CD4-positive, alpha-beta memory T cell (primary cell): ENCODE measurements around the gene TFEC. TPM values are rescaled to one million over a fixed set of nuclear protein-coding genes. Genes with fewer than 3 reads are reported as not detected.

Source experiments
- CTCF ChIA-PET: fragments of 350-600 bp; sonication (Branson Sonifier 250); formaldehyde crosslinking; loops from one replicate; lab custom pipeline; 2021; ENCODE audit warnings: inconsistent platforms; ENCODE audit not compliant: partially characterized antibody; lab: Charles Lee
- POLR2A ChIA-PET: fragments of 350-600 bp; sonication (Branson Sonifier 250); formaldehyde crosslinking; loops from one replicate; lab custom pipeline; 2021; ENCODE audit not compliant: partially characterized antibody; lab: Charles Lee
- DNase-seq, 5 donors: peaks; one replicate each; pipeline versions ENCODE4 v3.0.0 to v3.0.0-alpha.2; 2020 to 2022; ENCODE audit warnings: mixed read lengths in 1 of 5
- H3K27ac ChIP-seq: one replicate; pipeline ENCODE4 v1.7.0; 2013; ENCODE audit warnings: low read depth, low read length
- H3K27me3 ChIP-seq: 2 replicates; pipeline ENCODE4 v1.7.0; 2013; ENCODE audit warnings: mild to moderate bottlenecking, low read length, moderate library complexity; ENCODE audit not compliant: insufficient read depth
- H3K36me3 ChIP-seq: 2 replicates; pipeline ENCODE4 v1.7.0; 2013; ENCODE audit warnings: mild to moderate bottlenecking, low read length, moderate library complexity; ENCODE audit not compliant: insufficient read depth
- H3K4me1 ChIP-seq: 2 replicates; pipeline ENCODE4 v1.7.0; 2013; ENCODE audit warnings: mild to moderate bottlenecking, low read length, moderate library complexity; ENCODE audit not compliant: insufficient read depth
- H3K4me3 ChIP-seq, 2 donors: one replicate each; pipeline ENCODE4 v1.7.0; 2013; ENCODE audit warnings: low read length in 2 of 2, mild to moderate bottlenecking in 1 of 2
- H3K9me3 ChIP-seq, 2 donors: one replicate each; pipeline ENCODE4 v1.7.0; 2013; ENCODE audit warnings: low read length in 2 of 2, control low read depth in 1 of 2; ENCODE audit not compliant: control insufficient read depth in 1 of 2
- H3K27ac Mint-ChIP-seq, 7 donors: one replicate each; pipeline ENCODE4 v1.8.0; 2020 to 2021; ENCODE audit warnings: mixed read lengths in 7 of 7, mild to moderate bottlenecking in 6 of 7, inconsistent platforms in 3 of 7, moderate library complexity in 3 of 7
- H3K27me3 Mint-ChIP-seq, 2 donors: one replicate each; pipeline ENCODE4 v1.8.0; 2020 to 2021; ENCODE audit warnings: mixed read lengths in 2 of 2
- H3K36me3 Mint-ChIP-seq, 2 donors: one replicate each; pipeline ENCODE4 v1.8.0; 2020 to 2021; ENCODE audit warnings: mixed read lengths in 2 of 2, inconsistent platforms in 1 of 2, mild to moderate bottlenecking in 1 of 2
- H3K4me1 Mint-ChIP-seq, 4 donors: one replicate each; pipeline ENCODE4 v1.8.0; 2020 to 2021; ENCODE audit warnings: mixed read lengths in 4 of 4, mild to moderate bottlenecking in 1 of 4
- H3K4me3 Mint-ChIP-seq, 8 donors: one replicate each; pipeline ENCODE4 v1.8.0; 2020 to 2021; ENCODE audit warnings: mixed read lengths in 8 of 8, mild to moderate bottlenecking in 7 of 8, moderate library complexity in 6 of 8, inconsistent platforms in 3 of 8
- H3K9me3 Mint-ChIP-seq, 8 donors: one replicate each; pipeline ENCODE4 v1.8.0; 2020 to 2021; ENCODE audit warnings: mixed read lengths in 8 of 8, mild to moderate bottlenecking in 5 of 8, inconsistent platforms in 3 of 8, moderate library complexity in 1 of 8
- intact Hi-C: fragments of 100-400 bp; cut with micrococcal nuclease; formaldehyde crosslinking; loops from one replicate; pipeline ENCODE4 v1.15.1; 2023
- polyA plus RNA-seq, 2 donors: library from polyadenylated mRNA; unstranded; fragments of 300-500 nt; fragmentation: Illumina TruSeq; gene quantifications; one replicate each; pipeline ENCODE4 v1.2.3, GENCODE V29; 2021
- total RNA-seq, 2 experiments: library from RNA; stranded (reverse); gene quantifications; one replicate each; pipeline ENCODE4 v1.2.3, GENCODE V29; 2021

The TFEC gene
- total and polyA plus RNA-seq, 4 experiments from 2014 or later: 0.20 to 1.2 (median 0.70) TPM; not detected in 1

- H3K9me3 ChIP-seq: no peaks in the 10 kb centered on the region
- peaks cover 0 to 2% of the 10 kb centered on the region in 2 donors for H3K27me3 Mint-ChIP-seq
- peaks cover 0 to 20% (median 5%) of the 10 kb centered on the region in 8 donors for H3K9me3 Mint-ChIP-seq
- H3K27ac Mint-ChIP-seq: no peak overlapping the region
- intact Hi-C loops: no loop called here
- CTCF ChIA-PET: no interaction called here
- H3K4me3 ChIP-seq: no peak overlapping the region
- no peaks in the 10 kb centered on the region for H3K4me1 Mint-ChIP-seq
- H3K27me3 ChIP-seq: no peaks in the 10 kb centered on the region
- POLR2A ChIA-PET: no interaction called here
- H3K27ac ChIP-seq: no peak overlapping the region
- H3K4me3 Mint-ChIP-seq: no peak overlapping the region
- DNase-seq: no peak
- H3K36me3 Mint-ChIP-seq: no peaks in the 10 kb centered on the region
- H3K36me3 ChIP-seq: no peaks in the 10 kb centered on the region
- no peaks in the 10 kb centered on the region for H3K4me1 ChIP-seq
Measured at GRCh38 chr7:116045532-116045931, 15.0 kb upstream of the TFEC start.

GRCh38 chr7:116041615-116042014 lies 11.1 kb upstream of the TFEC start:
- CTCF ChIA-PET: no interaction called here
- H3K27me3 Mint-ChIP-seq: peaks cover 0 to 2% of the 10 kb centered on the region in 2 donors

GRCh38 chr7:116037401-116037800 lies 6.8 kb upstream of the TFEC start:
- no peak for DNase-seq
- ChIA-PET CTCF (no interaction called here), POLR2A (no interaction called here)
- Histone ChIP-seq H3K4me3 (no peak overlapping the region), H3K9me3 (no peaks in the 10 kb centered on the region), H3K27ac (no peak overlapping the region), H3K36me3 (no peaks in the 10 kb centered on the region), H3K4me1 (no peaks in the 10 kb centered on the region), H3K27me3 (no peaks in the 10 kb centered on the region)
- Mint-ChIP-seq H3K36me3 (no peaks in the 10 kb centered on the region), H3K9me3 (peaks cover 0 to 2% (median 0%) of the 10 kb centered on the region in 8 donors), H3K4me1 (no peaks in the 10 kb centered on the region), H3K27ac (no peak overlapping the region), H3K27me3 (no peaks in the 10 kb centered on the region), H3K4me3 (no peak overlapping the region)
- intact Hi-C loops: no loop called here

More at GRCh38 chr7:116041615-116042014, 11.1 kb upstream of the TFEC start:
- Histone ChIP-seq H3K27me3 (no peaks in the 10 kb centered on the region), H3K27ac (no peak overlapping the region), H3K4me1 (no peaks in the 10 kb centered on the region), H3K4me3 (no peak overlapping the region), H3K9me3 (no peaks in the 10 kb centered on the region), H3K36me3 (no peaks in the 10 kb centered on the region)
- Mint-ChIP-seq H3K36me3 (no peaks in the 10 kb centered on the region), H3K4me1 (no peaks in the 10 kb centered on the region), H3K4me3 (no peak overlapping the region), H3K9me3 (peaks cover 0 to 9% (median 0%) of the 10 kb centered on the region in 8 donors), H3K27ac (no peak overlapping the region)
- intact Hi-C loops: no loop called here
- no peak for DNase-seq
- POLR2A ChIA-PET: no interaction called here

- H3K27me3 ChIP-seq: no peaks in the 10 kb centered on the region
- H3K9me3 ChIP-seq: no peaks in the 10 kb centered on the region
- H3K4me1 ChIP-seq: no peaks in the 10 kb centered on the region
- Mint-ChIP-seq H3K4me3 (no peak overlapping the region), H3K36me3 (no peaks in the 10 kb centered on the region), H3K4me1 (no peaks in the 10 kb centered on the region), H3K27me3 (no peaks in the 10 kb centered on the region), H3K9me3 (peaks cover 0 to 3% (median 0%) of the 10 kb centered on the region in 8 donors), H3K27ac (no peak overlapping the region)
- intact Hi-C loops: no loop called here
- POLR2A ChIA-PET: no interaction called here
- H3K36me3 ChIP-seq: no peaks in the 10 kb centered on the region
- H3K4me3 ChIP-seq: no peak overlapping the region
- DNase-seq: no peak
- H3K27ac ChIP-seq: no peak overlapping the region
- CTCF ChIA-PET: no interaction called here
Measured at GRCh38 chr7:116034411-116034810, 3.8 kb upstream of the TFEC start.

- Histone ChIP-seq H3K9me3 (no peaks in the 10 kb centered on the region), H3K4me3 (no peak overlapping the region), H3K4me1 (no peaks in the 10 kb centered on the region), H3K36me3 (no peaks in the 10 kb centered on the region), H3K27ac (no peak overlapping the region), H3K27me3 (no peaks in the 10 kb centered on the region)
- ChIA-PET CTCF (no interaction called here), POLR2A (no interaction called here)
- Mint-ChIP-seq H3K36me3 (no peaks in the 10 kb centered on the region), H3K27ac (no peak overlapping the region), H3K4me1 (peaks cover 0 to 2% (median 0%) of the 10 kb centered on the region in 4 donors), H3K27me3 (peaks cover 0 to 1% of the 10 kb centered on the region in 2 donors), H3K9me3 (peaks cover 0 to 3% (median 0%) of the 10 kb centered on the region in 8 donors), H3K4me3 (no peak overlapping the region)
- DNase-seq: no peak
- intact Hi-C loops: no loop called here
Measured at GRCh38 chr7:116032886-116033285, 2.3 kb upstream of the TFEC start.

GRCh38 chr7:116028787-116029186 lies 1.8 kb downstream of the TFEC start:
- CTCF ChIA-PET: no interaction called here
- no peak overlapping the region for H3K4me3 ChIP-seq

GRCh38 chr7:116027786-116028185 lies 2.8 kb downstream of the TFEC start:
- H3K4me3 Mint-ChIP-seq: no peak overlapping the region
- H3K27me3 Mint-ChIP-seq: peaks cover 0 to 1% of the 10 kb centered on the region in 2 donors
- Histone ChIP-seq H3K9me3 (no peaks in the 10 kb centered on the region), H3K4me3 (no peak overlapping the region), H3K27ac (no peak overlapping the region), H3K36me3 (no peaks in the 10 kb centered on the region), H3K4me1 (no peaks in the 10 kb centered on the region), H3K27me3 (no peaks in the 10 kb centered on the region)
- ChIA-PET POLR2A (no interaction called here), CTCF (no interaction called here)
- no peak for DNase-seq
- peaks cover 0 to 2% (median 0%) of the 10 kb centered on the region in 4 donors for H3K4me1 Mint-ChIP-seq
- intact Hi-C loops: no loop called here
- H3K27ac Mint-ChIP-seq: no peak overlapping the region
- peaks cover 0 to 5% (median 0%) of the 10 kb centered on the region in 8 donors for H3K9me3 Mint-ChIP-seq
- H3K36me3 Mint-ChIP-seq: no peaks in the 10 kb centered on the region

More at GRCh38 chr7:116028787-116029186, 1.8 kb downstream of the TFEC start:
- H3K4me3 Mint-ChIP-seq: no peak overlapping the region
- H3K27me3 ChIP-seq: no peaks in the 10 kb centered on the region
- intact Hi-C loops: no loop called here
- no peaks in the 10 kb centered on the region for H3K36me3 Mint-ChIP-seq
- POLR2A ChIA-PET: no interaction called here
- H3K27me3 Mint-ChIP-seq: peaks cover 0 to 1% of the 10 kb centered on the region in 2 donors
- peaks cover 0 to 2% (median 0%) of the 10 kb centered on the region in 4 donors for H3K4me1 Mint-ChIP-seq
- H3K4me1 ChIP-seq: no peaks in the 10 kb centered on the region
- H3K27ac ChIP-seq: no peak overlapping the region
- no peaks in the 10 kb centered on the region for H3K36me3 ChIP-seq
- DNase-seq: no peak
- no peak overlapping the region for H3K27ac Mint-ChIP-seq
- peaks cover 0 to 5% (median 0%) of the 10 kb centered on the region in 8 donors for H3K9me3 Mint-ChIP-seq
- no peaks in the 10 kb centered on the region for H3K9me3 ChIP-seq
